ENCODE results near the gene MAP3K3. TPM values are rescaled to one million over a fixed set of nuclear protein-coding genes. Genes with fewer than 3 reads are reported as not detected.

Gene MAP3K3
- total and polyA plus RNA-seq, 2 experiments from 2014 or later: 6.1 to 24.6 TPM

DNA sequence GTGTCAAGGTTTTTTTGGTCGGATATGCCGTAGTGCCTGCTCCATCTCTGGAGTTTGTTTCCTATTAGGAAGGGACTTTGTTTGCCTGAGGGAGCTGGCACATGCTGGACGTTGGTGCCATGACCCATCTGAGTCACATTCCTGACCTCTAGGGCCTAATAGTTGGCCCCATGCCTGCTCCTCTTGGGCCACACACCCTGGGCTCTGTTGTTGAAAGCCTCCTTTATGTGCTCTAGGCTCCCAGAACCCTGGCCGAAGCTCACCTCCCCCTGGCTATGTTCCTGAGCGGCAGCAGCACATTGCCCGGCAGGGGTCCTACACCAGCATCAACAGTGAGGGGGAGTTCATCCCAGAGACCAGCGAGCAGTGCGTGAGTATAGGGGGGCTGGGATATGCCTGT lies 59.3 kb downstream of the MAP3K3 start (continued):
- TF ChIP-seq ZNF462 (CRISPR knock-in tag; IDR thresholded peaks at IDR 0.05) (no peak), STAT1 (IDR thresholded peaks at IDR 0.05; ENCODE audit: unreplicated experiment) (no peak), ZNF331 (CRISPR knock-in tag; IDR thresholded peaks at IDR 0.05; ENCODE audit: low read depth) (no peak), NANOG (IDR thresholded peaks at IDR 0.05; ENCODE audit: borderline replicate concordance) (no peak), EZH2 (IDR thresholded peaks at IDR 0.05; ENCODE audit: low read depth, unreplicated experiment) (no peak), EZH2phosphoT487 (IDR thresholded peaks at IDR 0.05; ENCODE audit: unreplicated experiment) (no peak)

GRCh38 chr17:63682441-63682840 lies 60.2 kb downstream of the MAP3K3 start:
- no peaks in the 10 kb centered on the region for H3K79me2 ChIP-seq (replicated peaks; ENCODE audit: insufficient read depth)
- H3K36me3 Mint-ChIP-seq (ENCODE audit: low read depth): peaks cover 2% of the 10 kb centered on the region; the same call in 2 of the 3 replicates
- no peaks in the 10 kb centered on the region for H3K27me3 Mint-ChIP-seq (ENCODE audit: insufficient read depth, low read depth, poor library complexity)
- peaks cover 8% of the 10 kb centered on the region; the same call in 2 of the 3 replicates for H3K4me1 Mint-ChIP-seq
- H4K20me1 ChIP-seq (replicated peaks; ENCODE audit: insufficient read depth): no peaks in the 10 kb centered on the region; the same call in none of the 2 replicates
- H3F3A ChIP-seq (replicated peaks; ENCODE audit: low read depth): 0 out of 2 replicates have a peak, but pooled peaks cover 3% of the 10 kb centered on the region
- ATAC-seq (no peak), DNase-seq (ENCODE audit: low spot score) (no peak)
- no peak overlapping the region for H3K27ac ChIP-seq (ENCODE audit: low read depth)
- no peaks in the 10 kb centered on the region for H3K9me2 ChIP-seq (ENCODE audit: insufficient read depth)
- no peak overlapping the region for H3K4me3 ChIP-seq
- H2AFZ ChIP-seq: no peak overlapping the region
- no peak overlapping the region for H3K27ac Mint-ChIP-seq
- no peaks in the 10 kb centered on the region for H3K27me3 ChIP-seq (ENCODE audit: insufficient read depth)
- H3K4me1 ChIP-seq (ENCODE audit: insufficient read depth): peaks cover 5% of the 10 kb centered on the region; the same call in 1 of the 2 replicates
- H3K4me2 ChIP-seq: no peak overlapping the region
- no peaks in the 10 kb centered on the region for H3K9me3 Mint-ChIP-seq
- H3K36me3 ChIP-seq (ENCODE audit: insufficient read depth): peaks cover 4% of the 10 kb centered on the region; the same call in 1 of the 2 replicates
- no peak overlapping the region for H3K4me3 Mint-ChIP-seq
- TF ChIP-seq CREB1 (CRISPR knock-in tag; IDR thresholded peaks at IDR 0.05; ENCODE audit: low read depth): no peak
- no peak for TF ChIP-seq POLR2AphosphoS5 (IDR thresholded peaks at IDR 0.05; ENCODE audit: low read depth)
- TF ChIP-seq ZNF462 (CRISPR knock-in tag; IDR thresholded peaks at IDR 0.05): no peak
- no peak for TF ChIP-seq JUNB (IDR thresholded peaks at IDR 0.05; ENCODE audit: unreplicated experiment)
- no peak for TF ChIP-seq ZNF331 (CRISPR knock-in tag; IDR thresholded peaks at IDR 0.05; ENCODE audit: low read depth)
- TF ChIP-seq NANOG (IDR thresholded peaks at IDR 0.05; ENCODE audit: borderline replicate concordance): no peak
- TF ChIP-seq EZH2 (IDR thresholded peaks at IDR 0.05; ENCODE audit: low read depth, unreplicated experiment): no peak
- TF ChIP-seq EZH2phosphoT487 (IDR thresholded peaks at IDR 0.05; ENCODE audit: unreplicated experiment): no peak
